ENCODE results near the gene SLC25A13.
"Not testable (repeated sequence)": the region's sequence is repeated elsewhere in the genome, so short reads cannot be mapped to it uniquely, and the experiment has no call there.

The SLC25A13 gene

DNA sequence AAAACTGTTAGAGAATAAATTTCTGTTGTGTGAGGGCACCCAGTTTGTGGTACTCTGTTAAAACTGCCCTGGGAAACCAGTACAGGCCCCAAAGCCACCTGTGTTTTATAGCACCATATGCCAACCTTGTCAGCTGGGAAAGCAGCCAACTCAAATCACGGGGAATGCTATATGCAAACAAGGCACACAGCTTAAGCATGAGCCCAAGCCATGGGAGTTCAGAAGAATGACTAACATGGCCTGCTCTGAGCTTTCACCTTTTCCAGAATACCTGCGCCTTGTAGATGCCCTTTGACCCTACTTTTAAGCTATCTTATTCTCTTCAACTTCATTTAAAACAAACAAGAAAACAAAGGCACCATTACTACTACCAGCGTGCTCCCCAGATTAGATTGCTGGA, 5.5 kb upstream of the SLC25A13 start:
- no peak overlapping the region for H4K91ac ChIP-seq (ENCODE audit: low read depth, low read length, poor library complexity)
- H2AFZ ChIP-seq (ENCODE audit: low read length): no peak overlapping the region
- H3K79me1 ChIP-seq (ENCODE audit: low read depth, low read length): no peaks in the 10 kb centered on the region
- WGBS, 2 donors (ENCODE audit: extremely low coverage in 2 of 2, insufficient read length in 2 of 2, insufficient replicate concordance in 1 of 2): no CpG with 5 or more reads among the region's 3 CpGs
- H3K14ac ChIP-seq (ENCODE audit: low read length): no peak overlapping the region
- H2BK12ac ChIP-seq (ENCODE audit: low read length): no peak overlapping the region
- no peak overlapping the region for H3K9ac ChIP-seq (ENCODE audit: low read depth, low read length, poor library complexity)
- H2AK5ac ChIP-seq (ENCODE audit: low read depth, low read length): no peak overlapping the region
- no peak overlapping the region for H4K8ac ChIP-seq (ENCODE audit: low read depth, low read length)
- H2BK5ac ChIP-seq (ENCODE audit: low read length): no peak overlapping the region
- no peak overlapping the region for H3K18ac ChIP-seq (ENCODE audit: low read length)
- H3K27ac ChIP-seq (replicated peaks; ENCODE audit: low read length): no peak overlapping the region
- peaks cover 0 to 10% (median 0%) of the 10 kb centered on the region in 3 experiments for H3K27me3 ChIP-seq (ENCODE audit: control insufficient read depth in 3 of 3, insufficient read depth in 3 of 3, low read depth in 1 of 3, low read length in 3 of 3)
- no peak overlapping the region for H3K23ac ChIP-seq (ENCODE audit: low read depth, low read length, poor library complexity)
- no peak overlapping the region for H2BK120ac ChIP-seq (ENCODE audit: low read depth, low read length)
- no peak overlapping the region for H3K4me2 ChIP-seq (ENCODE audit: insufficient read depth, low read length, poor library complexity, severe bottlenecking)
- H3K4me1 ChIP-seq (ENCODE audit: control insufficient read depth in 2 of 2, insufficient read depth in 1 of 2, low read depth in 1 of 2, low read length in 2 of 2): peaks cover 0 to under 1% of the 10 kb centered on the region in 2 donors
- no peaks in the 10 kb centered on the region for H3K36me3 ChIP-seq (replicated peaks in 1 of 2; ENCODE audit: control insufficient read depth in 2 of 2, insufficient read depth in 2 of 2, low read length in 2 of 2)
- no peak for DNase-seq (ENCODE audit: low spot score)
- no peak overlapping the region for H3K4ac ChIP-seq (ENCODE audit: low read length)
- no peak overlapping the region for H3K4me3 ChIP-seq (ENCODE audit: low read length in 2 of 2)
- no peak overlapping the region for H2BK15ac ChIP-seq (ENCODE audit: low read length)
- H3K9me3 ChIP-seq (replicated peaks in 1 of 2; ENCODE audit: control insufficient read depth in 2 of 2, insufficient read depth in 1 of 2, low read depth in 1 of 2, low read length in 2 of 2): no peaks in the 10 kb centered on the region

- DNase-seq (ENCODE audit: low spot score); H2BK15ac ChIP-seq (ENCODE audit: low read length); H3K27me3 ChIP-seq (ENCODE audit: control insufficient read depth in 3 of 3, insufficient read depth in 3 of 3, low read depth in 1 of 3, low read length in 3 of 3); H4K91ac ChIP-seq (ENCODE audit: low read depth, low read length, poor library complexity); H3K79me1 ChIP-seq (ENCODE audit: low read depth, low read length); H3K4me3 ChIP-seq (ENCODE audit: low read length in 2 of 2); H3K4me1 ChIP-seq (ENCODE audit: control insufficient read depth in 2 of 2, insufficient read depth in 1 of 2, low read depth in 1 of 2, low read length in 2 of 2); H2BK12ac ChIP-seq (ENCODE audit: low read length); H2AK5ac ChIP-seq (ENCODE audit: low read depth, low read length); H3K27ac ChIP-seq (replicated peaks; ENCODE audit: low read length); H3K4ac ChIP-seq (ENCODE audit: low read length); H3K23ac ChIP-seq (ENCODE audit: low read depth, low read length, poor library complexity); H2BK5ac ChIP-seq (ENCODE audit: low read length); H3K4me2 ChIP-seq (ENCODE audit: insufficient read depth, low read length, poor library complexity, severe bottlenecking); H3K36me3 ChIP-seq (replicated peaks in 1 of 2; ENCODE audit: control insufficient read depth in 2 of 2, insufficient read depth in 2 of 2, low read length in 2 of 2); H4K8ac ChIP-seq (ENCODE audit: low read depth, low read length); H3K18ac ChIP-seq (ENCODE audit: low read length); H2AFZ ChIP-seq (ENCODE audit: low read length); H3K9me3 ChIP-seq (replicated peaks in 1 of 2; ENCODE audit: control insufficient read depth in 2 of 2, insufficient read depth in 1 of 2, low read depth in 1 of 2, low read length in 2 of 2); H2BK120ac ChIP-seq (ENCODE audit: low read depth, low read length); H3K14ac ChIP-seq (ENCODE audit: low read length); H3K9ac ChIP-seq (ENCODE audit: low read depth, low read length, poor library complexity): not testable (repeated sequence)
- no CpG with 5 or more reads among the region's 2 CpGs for WGBS, 2 donors (ENCODE audit: extremely low coverage in 2 of 2, insufficient read length in 2 of 2, insufficient replicate concordance in 1 of 2)
Measured at GRCh38 chr7:96326752-96327151, 4.9 kb upstream of the SLC25A13 start.

- no peaks in the 10 kb centered on the region for H3K79me1 ChIP-seq (ENCODE audit: low read depth, low read length)
- H2BK5ac ChIP-seq (ENCODE audit: low read length): no peak overlapping the region
- DNase-seq (ENCODE audit: low spot score): no peak
- H2AFZ ChIP-seq (ENCODE audit: low read length): no peak overlapping the region
- H2BK15ac ChIP-seq (ENCODE audit: low read length): no peak overlapping the region
- no peak overlapping the region for H2AK5ac ChIP-seq (ENCODE audit: low read depth, low read length)
- no peaks in the 10 kb centered on the region for H3K9me3 ChIP-seq (replicated peaks in 1 of 2; ENCODE audit: control insufficient read depth in 2 of 2, insufficient read depth in 1 of 2, low read depth in 1 of 2, low read length in 2 of 2)
- H3K18ac ChIP-seq (ENCODE audit: low read length): no peak overlapping the region
- no peak overlapping the region for H3K9ac ChIP-seq (ENCODE audit: low read depth, low read length, poor library complexity)
- no peak overlapping the region for H3K23ac ChIP-seq (ENCODE audit: low read depth, low read length, poor library complexity)
- no peak overlapping the region for H3K27ac ChIP-seq (replicated peaks; ENCODE audit: low read length)
- peaks cover 0 to under 1% of the 10 kb centered on the region in 2 donors for H3K36me3 ChIP-seq (replicated peaks in 1 of 2; ENCODE audit: control insufficient read depth in 2 of 2, insufficient read depth in 2 of 2, low read length in 2 of 2)
- H2BK120ac ChIP-seq (ENCODE audit: low read depth, low read length): no peak overlapping the region
- WGBS, 2 donors (ENCODE audit: extremely low coverage in 2 of 2, insufficient read length in 2 of 2, insufficient replicate concordance in 1 of 2): no CpG with 5 or more reads among the region's 7 CpGs
- peaks cover 0 to 5% (median 0%) of the 10 kb centered on the region in 3 experiments for H3K27me3 ChIP-seq (ENCODE audit: control insufficient read depth in 3 of 3, insufficient read depth in 3 of 3, low read depth in 1 of 3, low read length in 3 of 3)
- H2BK12ac ChIP-seq (ENCODE audit: low read length): no peak overlapping the region
- peaks cover 0 to 3% of the 10 kb centered on the region in 2 donors for H3K4me1 ChIP-seq (ENCODE audit: control insufficient read depth in 2 of 2, insufficient read depth in 1 of 2, low read depth in 1 of 2, low read length in 2 of 2)
- no peak overlapping the region for H3K4me2 ChIP-seq (ENCODE audit: insufficient read depth, low read length, poor library complexity, severe bottlenecking)
- no peak overlapping the region for H4K8ac ChIP-seq (ENCODE audit: low read depth, low read length)
- H3K4me3 ChIP-seq (ENCODE audit: low read length in 2 of 2): no peak overlapping the region
- H3K4ac ChIP-seq (ENCODE audit: low read length): no peak overlapping the region
- H3K14ac ChIP-seq (ENCODE audit: low read length): no peak overlapping the region
- H4K91ac ChIP-seq (ENCODE audit: low read depth, low read length, poor library complexity): no peak overlapping the region
Measured at GRCh38 chr7:96322847-96323461, 1.1 kb upstream of the SLC25A13 start.

GRCh38 chr7:96322373-96322695, 436 bp upstream of the SLC25A13 start:
- H3K18ac ChIP-seq (ENCODE audit: low read length): peak overlapping the region; percentile 69
- H2AK5ac ChIP-seq (ENCODE audit: low read depth, low read length): no peak overlapping the region
- H3K27me3 ChIP-seq (ENCODE audit: control insufficient read depth in 3 of 3, insufficient read depth in 3 of 3, low read depth in 1 of 3, low read length in 3 of 3): no peaks in the 10 kb centered on the region
- H3K9me3 ChIP-seq (replicated peaks in 1 of 2; ENCODE audit: control insufficient read depth in 2 of 2, insufficient read depth in 1 of 2, low read depth in 1 of 2, low read length in 2 of 2): no peaks in the 10 kb centered on the region
- H3K9ac ChIP-seq (ENCODE audit: low read depth, low read length, poor library complexity): peak overlapping the region; percentile 63
- no peak overlapping the region for H4K8ac ChIP-seq (ENCODE audit: low read depth, low read length)
- peak overlapping the region; percentile 66 for H2BK15ac ChIP-seq (ENCODE audit: low read length)
- no peak overlapping the region for H4K91ac ChIP-seq (ENCODE audit: low read depth, low read length, poor library complexity)
- peaks cover 0 to 3% of the 10 kb centered on the region in 2 donors for H3K36me3 ChIP-seq (replicated peaks in 1 of 2; ENCODE audit: control insufficient read depth in 2 of 2, insufficient read depth in 2 of 2, low read length in 2 of 2)
- peak overlapping the region; percentile 70 to 79 for H3K4me3 ChIP-seq (ENCODE audit: low read length in 2 of 2)
- peaks cover 0 to 3% of the 10 kb centered on the region in 2 donors for H3K4me1 ChIP-seq (ENCODE audit: control insufficient read depth in 2 of 2, insufficient read depth in 1 of 2, low read depth in 1 of 2, low read length in 2 of 2)
- H3K4me2 ChIP-seq (ENCODE audit: insufficient read depth, low read length, poor library complexity, severe bottlenecking): peak overlapping the region; percentile 74
- no peak overlapping the region for H2BK5ac ChIP-seq (ENCODE audit: low read length)
- peak overlapping the region; percentile 84 for H2BK12ac ChIP-seq (ENCODE audit: low read length)
- H3K23ac ChIP-seq (ENCODE audit: low read depth, low read length, poor library complexity): peak overlapping the region; percentile 95
- DNase-seq (ENCODE audit: low spot score): no peak
- no CpG with 5 or more reads among the region's 9 CpGs for WGBS, 2 donors (ENCODE audit: extremely low coverage in 2 of 2, insufficient read length in 2 of 2, insufficient replicate concordance in 1 of 2)
- H3K4ac ChIP-seq (ENCODE audit: low read length): no peak overlapping the region
- H3K14ac ChIP-seq (ENCODE audit: low read length): no peak overlapping the region
- no peaks in the 10 kb centered on the region for H3K79me1 ChIP-seq (ENCODE audit: low read depth, low read length)
- no peak overlapping the region for H3K27ac ChIP-seq (replicated peaks; ENCODE audit: low read length)
- no peak overlapping the region for H2BK120ac ChIP-seq (ENCODE audit: low read depth, low read length)
- H2AFZ ChIP-seq (ENCODE audit: low read length): peak overlapping the region; percentile 91
